Erythroblast (primary cell): ENCODE data around the gene DNAI2.

Experiments
- GATA1 ChIP-seq: IDR thresholded peaks from 2 replicates; pipeline ENCODE4 v1.6.1; 2011; ENCODE audit warnings: low read depth, mild to moderate bottlenecking, control low read depth, low read length, moderate library complexity
- POLR2A ChIP-seq: IDR thresholded peaks from 2 replicates; pipeline ENCODE4 v1.6.1; 2011; ENCODE audit warnings: mild to moderate bottlenecking, low read length

DNA sequence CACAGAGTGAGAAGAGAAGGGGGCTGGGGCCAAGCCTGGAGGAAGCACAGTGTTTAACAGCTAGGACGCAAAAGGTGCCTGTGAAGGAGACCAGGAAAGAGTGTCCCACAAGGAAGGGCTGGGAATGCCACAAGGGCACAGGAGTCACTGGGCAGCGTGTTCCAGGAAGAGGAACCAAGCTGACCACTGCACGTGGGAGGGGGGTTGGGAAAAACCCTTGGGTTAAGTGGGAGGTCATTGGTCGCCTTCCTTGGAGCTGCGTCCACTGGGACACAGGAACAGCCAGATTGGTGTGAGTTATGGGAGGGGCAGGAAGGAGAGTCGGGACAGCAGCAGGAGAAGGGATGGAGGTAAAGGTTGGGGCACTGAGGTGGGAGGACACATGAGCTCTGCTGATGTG lies 47.8 kb upstream of the DNAI2 start:
- TF ChIP-seq POLR2A (no peak), GATA1 (no peak)
